Measurements from ENCODE around the gene DEGS1.

The DEGS1 gene

DNA sequence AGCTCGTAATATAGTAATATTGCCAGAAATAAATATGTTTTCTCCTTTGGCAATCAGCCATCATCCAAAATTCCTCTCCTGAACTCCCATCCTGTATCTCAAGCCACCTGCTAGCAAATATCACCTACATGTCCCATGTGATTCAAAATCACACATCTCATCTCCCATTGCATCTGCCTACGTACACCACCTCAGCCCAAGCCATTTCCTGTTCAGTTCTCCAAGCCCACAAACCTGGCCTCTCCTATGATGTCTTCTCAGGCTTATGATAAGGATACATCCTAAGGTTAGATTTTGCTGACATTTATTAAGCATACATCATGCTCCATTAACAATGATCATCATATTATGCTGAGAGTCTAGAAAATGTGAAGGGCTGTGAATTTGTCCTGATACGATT lies 31.9 kb upstream of the DEGS1 start:
- Histone ChIP-seq H3K4me2 (ENCODE audit: low read length) (no peak overlapping the region), H3K27ac (ENCODE audit: low read depth, low read length) (no peak overlapping the region), H3F3A (ENCODE audit: control insufficient read depth, insufficient read depth) (peaks cover 4% of the 10 kb centered on the region; the same call in 1 of the 2 replicates), H3K4me3 (ENCODE audit: low read length) (no peak overlapping the region), H3K4me1 (ENCODE audit: control insufficient read depth, low read length) (peaks cover 12% of the 10 kb centered on the region; the same call in 1 of the 2 replicates), H3K79me2 (ENCODE audit: control insufficient read depth, low read length) (no peaks in the 10 kb centered on the region), H3K9me3 (ENCODE audit: control insufficient read depth, insufficient read depth, low read length) (no peaks in the 10 kb centered on the region), H3K9me2 (replicated peaks; ENCODE audit: control insufficient read depth, low read length) (no peaks in the 10 kb centered on the region), H4K20me1 (ENCODE audit: control insufficient read depth, insufficient read depth, low read depth, low read length) (no peaks in the 10 kb centered on the region), H3K36me3 (ENCODE audit: control insufficient read depth, low read length) (peaks cover 22% of the 10 kb centered on the region), H3K27me3 (ENCODE audit: control insufficient read depth, low read length) (no peaks in the 10 kb centered on the region)
- TF ChIP-seq, protein P1, sequence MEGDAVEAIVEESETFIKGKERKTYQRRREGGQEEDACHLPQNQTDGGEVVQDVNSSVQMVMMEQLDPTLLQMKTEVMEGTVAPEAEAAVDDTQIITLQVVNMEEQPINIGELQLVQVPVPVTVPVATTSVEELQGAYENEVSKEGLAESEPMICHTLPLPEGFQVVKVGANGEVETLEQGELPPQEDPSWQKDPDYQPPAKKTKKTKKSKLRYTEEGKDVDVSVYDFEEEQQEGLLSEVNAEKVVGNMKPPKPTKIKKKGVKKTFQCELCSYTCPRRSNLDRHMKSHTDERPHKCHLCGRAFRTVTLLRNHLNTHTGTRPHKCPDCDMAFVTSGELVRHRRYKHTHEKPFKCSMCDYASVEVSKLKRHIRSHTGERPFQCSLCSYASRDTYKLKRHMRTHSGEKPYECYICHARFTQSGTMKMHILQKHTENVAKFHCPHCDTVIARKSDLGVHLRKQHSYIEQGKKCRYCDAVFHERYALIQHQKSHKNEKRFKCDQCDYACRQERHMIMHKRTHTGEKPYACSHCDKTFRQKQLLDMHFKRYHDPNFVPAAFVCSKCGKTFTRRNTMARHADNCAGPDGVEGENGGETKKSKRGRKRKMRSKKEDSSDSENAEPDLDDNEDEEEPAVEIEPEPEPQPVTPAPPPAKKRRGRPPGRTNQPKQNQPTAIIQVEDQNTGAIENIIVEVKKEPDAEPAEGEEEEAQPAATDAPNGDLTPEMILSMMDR (IDR thresholded peaks at IDR 0.05; ENCODE audit: low read depth, low read length, poor library complexity, severe bottlenecking): no peak
- TF ChIP-seq EZH2phosphoT487 (IDR thresholded peaks at IDR 0.05; ENCODE audit: borderline replicate concordance, low read length): no peak

DNA sequence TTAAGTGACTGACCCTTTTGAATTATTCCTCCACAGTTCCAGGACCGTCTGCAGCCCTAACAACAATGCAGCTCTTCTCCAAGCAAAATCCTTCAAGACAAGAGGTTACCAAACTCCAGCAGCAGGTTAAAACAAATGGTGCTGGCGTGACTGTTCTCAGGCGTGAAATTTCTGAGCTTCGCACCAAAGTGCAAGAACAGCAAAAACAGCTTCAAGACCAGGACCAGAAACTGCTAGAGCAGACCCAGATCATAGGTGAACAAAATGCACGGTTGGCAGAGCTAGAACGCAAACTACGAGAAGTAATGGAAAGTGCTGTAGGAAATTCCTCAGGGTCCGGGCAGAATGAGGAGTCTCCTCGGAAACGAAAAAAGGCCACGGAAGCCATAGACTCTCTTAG lies 25.7 kb upstream of the DEGS1 start:
- H3K27ac ChIP-seq (ENCODE audit: low read depth, low read length): no peak overlapping the region
- TF ChIP-seq, protein P1 (IDR thresholded peaks at IDR 0.05; ENCODE audit: low read depth, low read length, poor library complexity, severe bottlenecking): no peak
- TF ChIP-seq EZH2phosphoT487 (IDR thresholded peaks at IDR 0.05; ENCODE audit: borderline replicate concordance, low read length): no peak
- no peaks in the 10 kb centered on the region for H3K9me2 ChIP-seq (replicated peaks; ENCODE audit: control insufficient read depth, low read length)
- H3K9me3 ChIP-seq (ENCODE audit: control insufficient read depth, insufficient read depth, low read length): no peaks in the 10 kb centered on the region
- H3K4me3 ChIP-seq (ENCODE audit: low read length): no peak overlapping the region
- no peaks in the 10 kb centered on the region for H4K20me1 ChIP-seq (ENCODE audit: control insufficient read depth, insufficient read depth, low read depth, low read length)
- H3K27me3 ChIP-seq (ENCODE audit: control insufficient read depth, low read length): no peaks in the 10 kb centered on the region
- no peaks in the 10 kb centered on the region for H3K4me1 ChIP-seq (ENCODE audit: control insufficient read depth, low read length)
- H3K79me2 ChIP-seq (ENCODE audit: control insufficient read depth, low read length): no peaks in the 10 kb centered on the region
- H3K36me3 ChIP-seq (ENCODE audit: control insufficient read depth, low read length): peaks cover 50% of the 10 kb centered on the region
- no peaks in the 10 kb centered on the region; the same call in 1 of the 2 replicates for H3F3A ChIP-seq (ENCODE audit: control insufficient read depth, insufficient read depth)
- H3K4me2 ChIP-seq (ENCODE audit: low read length): no peak overlapping the region

DNA sequence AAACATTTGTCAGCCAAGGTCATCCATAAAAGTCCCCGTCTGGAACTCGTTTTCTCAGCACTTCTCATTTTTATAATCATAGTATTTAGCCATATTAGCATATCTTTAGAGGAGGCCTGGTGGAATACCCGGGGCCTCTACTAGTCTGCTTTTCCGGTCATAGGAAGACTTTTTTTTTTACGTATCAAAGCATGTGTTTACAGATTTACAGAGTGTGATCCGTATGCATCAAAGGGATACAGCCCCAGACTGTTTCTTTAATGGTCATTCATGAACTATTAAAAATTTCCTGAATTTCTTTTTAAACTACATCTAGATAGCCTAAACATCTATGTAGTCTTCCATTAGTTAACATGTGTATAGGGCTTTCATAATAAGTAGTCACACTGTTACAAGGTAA lies 23.5 kb upstream of the DEGS1 start:
- no peak overlapping the region for H3K27ac ChIP-seq (ENCODE audit: low read depth, low read length)
- no peaks in the 10 kb centered on the region for H3K27me3 ChIP-seq (ENCODE audit: control insufficient read depth, low read length)
- H3F3A ChIP-seq (ENCODE audit: control insufficient read depth, insufficient read depth): peaks cover 11% of the 10 kb centered on the region
- no peaks in the 10 kb centered on the region for H3K4me1 ChIP-seq (ENCODE audit: control insufficient read depth, low read length)
- no peak for TF ChIP-seq EZH2phosphoT487 (IDR thresholded peaks at IDR 0.05; ENCODE audit: borderline replicate concordance, low read length)
- TF ChIP-seq, protein P1 (IDR thresholded peaks at IDR 0.05; ENCODE audit: low read depth, low read length, poor library complexity, severe bottlenecking): no peak
- H3K36me3 ChIP-seq (ENCODE audit: control insufficient read depth, low read length): peaks cover 39% of the 10 kb centered on the region
- H3K79me2 ChIP-seq (ENCODE audit: control insufficient read depth, low read length): no peaks in the 10 kb centered on the region
- H3K9me3 ChIP-seq (ENCODE audit: control insufficient read depth, insufficient read depth, low read length): no peaks in the 10 kb centered on the region
- no peaks in the 10 kb centered on the region for H4K20me1 ChIP-seq (ENCODE audit: control insufficient read depth, insufficient read depth, low read depth, low read length)
- no peak overlapping the region for H3K4me2 ChIP-seq (ENCODE audit: low read length)
- no peaks in the 10 kb centered on the region for H3K9me2 ChIP-seq (replicated peaks; ENCODE audit: control insufficient read depth, low read length)
- H3K4me3 ChIP-seq (ENCODE audit: low read length): no peak overlapping the region
